ENCODE results near the gene LGI2.
"Not testable (repeated sequence)": the region's sequence is repeated elsewhere in the genome, so short reads cannot be mapped to it uniquely, and the experiment has no call there.

DNA sequence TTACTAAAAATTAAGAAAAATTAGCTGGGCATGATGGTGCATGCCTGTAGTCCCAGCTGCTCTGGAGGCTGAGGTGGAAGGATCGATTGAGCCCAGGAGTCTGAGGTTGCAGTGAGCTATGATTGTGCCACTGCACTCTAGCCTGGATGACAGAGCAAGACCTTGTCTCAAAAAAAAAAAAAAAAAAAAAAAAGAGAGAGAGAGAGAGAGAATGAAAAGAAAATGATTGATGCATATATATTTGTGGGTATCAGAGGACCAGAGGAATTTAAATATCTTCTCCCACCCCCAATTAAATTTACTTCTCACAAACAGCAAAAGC is 16.1 kb downstream of the LGI2 start:
- not testable (repeated sequence) for TF ChIP-seq CTCF (optimal IDR thresholded peaks at IDR 0.05 in 1 of 3, IDR thresholded peaks at IDR 0.05 in 1 of 3, conservative IDR thresholded peaks at IDR 0.05 in 1 of 3; ENCODE audit: extremely low read depth in 1 of 3, insufficient read depth in 2 of 3, low read length in 3 of 3); EZH2 (IDR thresholded peaks at IDR 0.05; ENCODE audit: low read length)
